CD4-positive, alpha-beta T cell (primary cell): Measurements from ENCODE around the gene OTULIN. TPM values are rescaled to one million over a fixed set of nuclear protein-coding genes. Genes with fewer than 3 reads are reported as not detected.

Source experiments
- ATAC-seq: fragments of 200-7000 bp; cut with Tn5 transposase; one replicate; pipeline ENCODE4 v1.10.0; 2022; ENCODE audit warnings: mild to moderate bottlenecking; ENCODE audit not compliant: poor library complexity
- CTCF ChIA-PET: fragments of 350-600 bp; sonication (Branson Sonifier 250); formaldehyde crosslinking; loops from one replicate; lab custom pipeline; 2021; ENCODE audit warnings: antibody characterized with exemption, inconsistent platforms; lab: Charles Lee
- POLR2A ChIA-PET: fragments of 350-600 bp; sonication (Branson Sonifier 250); formaldehyde crosslinking; loops from one replicate; lab custom pipeline; 2021; ENCODE audit warnings: antibody characterized with exemption, inconsistent platforms; lab: Charles Lee
- DNase-seq, 14 experiments: peaks; one replicate each; pipeline ENCODE4 v3.0.0-alpha.2; 2013 to 2020; ENCODE audit warnings: mixed read lengths in 2 of 14
- H3K27ac ChIP-seq, 2 donors: one replicate each; pipeline versions ENCODE4 v1.5.1 to v1.7.0; 2013; ENCODE audit warnings: low read length in 2 of 2, low read depth in 1 of 2, mild to moderate bottlenecking in 1 of 2
- H3K27me3 ChIP-seq, 2 experiments: 1 replicate in 1 of 2; 2 replicates in 1 of 2; pipeline versions ENCODE4 v1.6.1 to v1.7.0; 2013; ENCODE audit warnings: low read length in 2 of 2, control low read depth in 1 of 2, mild to moderate bottlenecking in 1 of 2, moderate library complexity in 1 of 2; ENCODE audit not compliant: insufficient read depth in 2 of 2, control insufficient read depth in 1 of 2
- H3K36me3 ChIP-seq: one replicate; pipeline ENCODE4 v1.6.1; 2013; ENCODE audit warnings: low read length, control low read depth; ENCODE audit not compliant: insufficient read depth
- H3K4me1 ChIP-seq: one replicate; pipeline ENCODE4 v1.6.1; 2013; ENCODE audit warnings: low read length, control low read depth; ENCODE audit not compliant: insufficient read depth
- H3K4me3 ChIP-seq: one replicate; pipeline ENCODE4 v1.5.1; 2013; ENCODE audit warnings: mild to moderate bottlenecking, low read length, moderate library complexity
- H3K9me3 ChIP-seq, 2 experiments: 1 replicate in 1 of 2; 2 replicates in 1 of 2; pipeline versions ENCODE4 v1.6.1 to v1.7.0; 2013; ENCODE audit warnings: low read length in 2 of 2, mild to moderate bottlenecking in 2 of 2, control low read depth in 1 of 2, moderate library complexity in 1 of 2; ENCODE audit not compliant: control insufficient read depth in 1 of 2, insufficient read depth in 1 of 2
- H3K27ac Mint-ChIP-seq: one replicate; pipeline ENCODE4 v1.8.0; 2020; ENCODE audit warnings: mixed read lengths
- H3K27me3 Mint-ChIP-seq: one replicate; pipeline ENCODE4 v1.8.0; 2021; ENCODE audit warnings: mixed read lengths
- H3K36me3 Mint-ChIP-seq: one replicate; pipeline ENCODE4 v1.8.0; 2021; ENCODE audit warnings: low read depth, mixed read lengths
- H3K4me1 Mint-ChIP-seq: one replicate; pipeline ENCODE4 v1.8.0; 2021; ENCODE audit warnings: low read depth, mixed read lengths
- H3K4me3 Mint-ChIP-seq: one replicate; pipeline ENCODE4 v1.8.0; 2020; ENCODE audit warnings: mild to moderate bottlenecking, mixed read lengths
- H3K9me3 Mint-ChIP-seq: one replicate; pipeline ENCODE4 v1.8.0; 2020; ENCODE audit warnings: mixed read lengths
- CTCF ChIP-seq: fragments of 200-600 bp; IDR thresholded peaks from one replicate; pipeline ENCODE4 v1.8.0; 2022; ENCODE audit warnings: antibody characterized with exemption, mild to moderate bottlenecking
- intact Hi-C, 2 experiments: fragments of 100-400 bp; cut with DNase I in 1 of 2; cut with micrococcal nuclease in 1 of 2; formaldehyde crosslinking; loops; one replicate each; pipeline versions ENCODE4 v1.15.1 to v1.9.0; 2023 to 2025; cut with DNase I, micrococcal nuclease
- polyA plus RNA-seq, 2 donors: library from polyadenylated mRNA; unstranded; fragments of 120-200 nt; gene quantifications; one replicate each; pipeline ENCODE4 v1.2.1, GENCODE V29; 2013
- total RNA-seq, 174 experiments: library from RNA in 2 of 174; stranded (reverse) in 2 of 174; gene quantifications; one replicate each; pipeline ENCODE4 v1.2.3 and lab custom pipeline; 2021 to 2026

OTULIN gene
- total RNA-seq (10 to 100 TPM; 69.4 to 77.0 TPM), total RNA-seq (lab: John Stamatoyannopoulos, UW) (47.2 to 180 (median 84.2) reads per million in 172 experiments)
- 24.4 TPM for polyA plus RNA-seq (2013, experiment 1 of 2)
- 32.5 TPM for polyA plus RNA-seq (2013, experiment 2 of 2)

GRCh38 chr5:14664270-14665100 lies at the start of gene OTULIN:
TSS of gene OTULIN (plus strand) at chr5:14664718. CDS start at chr5:14664826, 108 bp downstream.
- H3K27ac Mint-ChIP-seq = peak within 1 kb of the TSS; percentile 90
- H3K27me3 ChIP-seq = no peaks in the 10 kb centered on the region
- intact Hi-C loops = loop anchor here (5.0 to 10.0 kb wide), 3 partner anchors 43 to 520 kb away; partner anchors contain the start of genes OTULINL (in 1 of the 2) and TRIO (in 1 of the 2)
- peak within 1 kb of the TSS; percentile 77 to 82 for H3K27ac ChIP-seq
- H3K4me3 ChIP-seq = peak within 1 kb of the TSS; percentile 75
- DNase-seq (peak; percentile 62 to 96 (median 80)), ATAC-seq (peak; percentile 73)
- ChIA-PET CTCF (interaction anchor here (1.4 to 1.6 kb wide), 3 partner anchors 16 to 206 kb away, joined by 3 to 6 read pairs (median 4); no protein-coding TSS in a partner anchor), POLR2A (interaction anchor here (0.6 to 1.1 kb wide), 3 partner anchors 8 to 328 kb away, joined by 3 read pairs; no protein-coding TSS in a partner anchor)
- peaks cover 77% of the 10 kb centered on the region for H3K4me1 Mint-ChIP-seq
- H3K9me3 Mint-ChIP-seq = no peaks in the 10 kb centered on the region
- H3K36me3 ChIP-seq = no peaks in the 10 kb centered on the region
- peaks cover 52% of the 10 kb centered on the region for H3K4me1 ChIP-seq
- no peaks in the 10 kb centered on the region for H3K27me3 Mint-ChIP-seq
- TF ChIP-seq CTCF = no peak
- no peaks in the 10 kb centered on the region for H3K9me3 ChIP-seq
- H3K4me3 Mint-ChIP-seq = peak within 1 kb of the TSS; percentile 90
- H3K36me3 Mint-ChIP-seq = peaks cover 25% of the 10 kb centered on the region

- peaks cover 84% of the 10 kb centered on the region for H3K36me3 Mint-ChIP-seq
- DNase-seq (no peak), ATAC-seq (no peak)
- Histone ChIP-seq H3K27ac (no peak overlapping the region), H3K9me3 (no peaks in the 10 kb centered on the region), H3K4me3 (no peak overlapping the region), H3K4me1 (no peaks in the 10 kb centered on the region), H3K27me3 (no peaks in the 10 kb centered on the region), H3K36me3 (peaks cover 32% of the 10 kb centered on the region)
- no peak overlapping the region for H3K27ac Mint-ChIP-seq
- intact Hi-C loops = no loop called here
- H3K9me3 Mint-ChIP-seq = no peaks in the 10 kb centered on the region
- CTCF ChIA-PET = no interaction called here
- H3K4me3 Mint-ChIP-seq = no peak overlapping the region
- no peaks in the 10 kb centered on the region for H3K4me1 Mint-ChIP-seq
- TF ChIP-seq CTCF = no peak
- POLR2A ChIA-PET = no interaction called here
- H3K27me3 Mint-ChIP-seq = no peaks in the 10 kb centered on the region
Measured at GRCh38 chr5:14615365-14615764, 49.2 kb upstream of the OTULIN start.

- Mint-ChIP-seq H3K36me3 (peaks cover 68% of the 10 kb centered on the region), H3K4me3 (no peak overlapping the region), H3K27me3 (no peaks in the 10 kb centered on the region), H3K9me3 (peaks cover 7% of the 10 kb centered on the region), H3K27ac (no peak overlapping the region), H3K4me1 (no peaks in the 10 kb centered on the region)
- H3K4me1 ChIP-seq = no peaks in the 10 kb centered on the region
- ATAC-seq (no peak), DNase-seq (no peak)
- POLR2A ChIA-PET = no interaction called here
- no peak overlapping the region for H3K27ac ChIP-seq
- H3K27me3 ChIP-seq = no peaks in the 10 kb centered on the region
- H3K4me3 ChIP-seq = no peak overlapping the region
- CTCF ChIA-PET = no interaction called here
- H3K36me3 ChIP-seq = peaks cover 20% of the 10 kb centered on the region
- intact Hi-C loops = no loop called here
- H3K9me3 ChIP-seq = peaks cover 6 to 7% of the 10 kb centered on the region in 2 experiments
- no peak for TF ChIP-seq CTCF
Measured at GRCh38 chr5:14617441-14617840, 47.1 kb upstream of the OTULIN start.
